OCI-LY3 (cell line): Measurements from ENCODE around the gene GRB14.

Experiments used
- CTCF ChIP-seq: fragments of 200-600, 300-600 bp; sonication (generic); IDR thresholded peaks from 2 replicates; pipeline ENCODE4 v1.5.1; 2014; ENCODE audit warnings: antibody characterized with exemption, low read length, low read depth
- EZH2phosphoT487 ChIP-seq: fragments of 200-600 bp; shearing (Covaris generic); IDR thresholded peaks from 2 replicates; pipeline ENCODE4 v1.6.1; 2018; ENCODE audit warnings: antibody characterized with exemption, mixed run types, low read depth

- TF ChIP-seq CTCF (no peak), EZH2phosphoT487 (no peak)
Measured at GRCh38 chr2:164457271-164457670, 164.0 kb downstream of the GRB14 start.
